SKM-1 (cell line): ENCODE data around the gene DENND1A.

Source experiments
- DNase-seq: peaks from one replicate; lab custom pipeline; 2025; ENCODE audit not compliant: unreplicated experiment; lab: John Stamatoyannopoulos, UW

The DENND1A gene

DNA sequence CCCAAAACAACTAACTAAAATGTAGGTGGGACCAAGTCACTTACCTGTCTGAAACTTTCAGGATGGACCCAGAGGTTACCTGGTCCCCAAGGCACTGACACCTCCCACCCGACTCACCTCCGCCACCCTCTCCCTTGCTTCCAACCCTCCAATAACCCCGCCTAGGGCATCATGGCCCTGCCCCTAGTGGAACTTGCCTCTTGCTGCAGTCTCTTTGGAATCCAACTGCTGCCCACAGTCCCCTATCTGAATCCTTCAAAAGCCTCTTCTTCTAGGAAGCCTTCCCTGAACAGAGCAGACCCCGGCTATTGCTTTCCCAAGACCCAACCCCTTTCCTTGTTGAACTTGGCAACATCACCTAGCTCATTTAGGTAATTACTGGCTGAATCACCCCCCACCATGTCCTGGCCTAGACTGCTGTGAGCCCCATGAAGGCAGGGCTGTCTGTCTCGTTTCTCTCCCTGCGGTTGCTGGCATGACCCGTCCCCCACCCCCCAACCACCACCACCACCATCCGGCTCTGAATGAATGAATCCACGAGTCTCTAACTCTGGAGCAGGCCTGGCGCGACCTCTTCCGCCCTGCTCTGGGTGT, 564.5 kb downstream of the DENND1A start:
- DNase-seq, result no peak

DNA sequence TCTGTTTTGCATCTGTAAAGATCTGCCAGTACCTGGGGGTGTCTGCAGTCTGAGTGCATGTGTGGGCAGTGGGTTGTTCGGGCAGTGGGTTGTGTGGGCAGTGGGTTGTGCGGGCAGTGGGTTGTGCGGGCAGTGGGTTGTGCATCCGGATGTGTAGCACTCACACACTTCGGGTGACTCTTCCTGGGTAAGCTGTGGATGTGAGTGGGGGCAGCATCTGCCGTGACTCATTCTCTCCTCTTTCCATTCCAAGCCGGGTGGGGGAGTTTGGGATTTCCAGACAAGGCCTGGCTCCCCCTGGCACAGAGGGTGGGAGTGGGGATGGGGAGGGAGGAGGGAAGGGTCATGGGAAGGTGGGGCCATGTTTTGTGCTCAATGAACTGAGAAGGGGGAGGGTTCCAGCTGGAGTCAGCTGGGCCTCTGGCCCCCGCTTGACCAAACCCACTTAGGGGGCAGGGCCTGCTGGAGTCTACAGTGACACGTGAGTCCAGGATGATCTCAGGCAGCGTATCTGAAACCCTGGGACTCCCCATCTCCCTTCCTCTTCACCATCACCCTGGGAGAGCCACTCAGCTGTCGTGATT, 565.6 kb downstream of the DENND1A start:
- DNase-seq, result no peak

- no peak for DNase-seq
Observed at GRCh38 chr9:123362856-123363255, 567.1 kb downstream of the DENND1A start.

DNA sequence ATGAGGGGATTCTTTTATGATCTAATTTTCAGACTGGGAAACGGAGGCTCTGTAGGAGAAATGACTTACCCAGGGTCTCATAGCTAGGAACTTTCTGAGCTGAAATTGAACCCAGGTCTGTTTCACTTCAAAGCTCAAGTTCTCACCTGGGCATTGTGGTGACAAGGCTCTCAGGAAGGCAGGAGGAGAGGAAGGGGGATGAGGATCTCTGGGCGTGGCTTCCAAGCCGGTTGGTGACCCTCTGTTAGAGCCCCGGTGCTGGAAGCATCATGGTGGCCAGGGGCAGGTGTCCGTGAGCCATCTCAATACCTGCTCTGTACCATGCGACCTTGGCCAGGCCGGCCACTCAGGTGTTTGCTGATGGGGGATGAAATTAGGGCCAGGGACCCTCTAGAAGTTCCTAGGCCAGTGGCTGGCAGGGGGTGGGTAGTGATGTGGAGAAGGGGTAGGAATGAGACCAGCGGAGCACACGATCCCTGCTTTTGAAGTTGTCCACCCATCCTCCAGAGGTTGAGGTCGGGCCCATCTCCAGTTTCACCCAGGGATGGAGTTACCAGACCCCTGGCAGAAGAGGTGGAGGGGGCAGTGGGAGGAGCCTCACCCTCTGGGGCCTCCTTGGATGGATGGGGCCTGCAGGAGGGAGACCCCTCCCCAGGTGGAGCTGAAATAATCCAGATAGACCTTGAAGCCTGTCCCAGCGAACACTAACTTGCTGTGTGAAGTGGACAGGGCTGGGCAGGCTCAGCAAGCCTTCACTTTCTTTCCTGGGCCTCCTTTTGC, 568.0 kb downstream of the DENND1A start:
- no peak for DNase-seq

- DNase-seq, result no peak
Observed at GRCh38 chr9:123361086-123361730, 568.7 kb downstream of the DENND1A start.

DNA sequence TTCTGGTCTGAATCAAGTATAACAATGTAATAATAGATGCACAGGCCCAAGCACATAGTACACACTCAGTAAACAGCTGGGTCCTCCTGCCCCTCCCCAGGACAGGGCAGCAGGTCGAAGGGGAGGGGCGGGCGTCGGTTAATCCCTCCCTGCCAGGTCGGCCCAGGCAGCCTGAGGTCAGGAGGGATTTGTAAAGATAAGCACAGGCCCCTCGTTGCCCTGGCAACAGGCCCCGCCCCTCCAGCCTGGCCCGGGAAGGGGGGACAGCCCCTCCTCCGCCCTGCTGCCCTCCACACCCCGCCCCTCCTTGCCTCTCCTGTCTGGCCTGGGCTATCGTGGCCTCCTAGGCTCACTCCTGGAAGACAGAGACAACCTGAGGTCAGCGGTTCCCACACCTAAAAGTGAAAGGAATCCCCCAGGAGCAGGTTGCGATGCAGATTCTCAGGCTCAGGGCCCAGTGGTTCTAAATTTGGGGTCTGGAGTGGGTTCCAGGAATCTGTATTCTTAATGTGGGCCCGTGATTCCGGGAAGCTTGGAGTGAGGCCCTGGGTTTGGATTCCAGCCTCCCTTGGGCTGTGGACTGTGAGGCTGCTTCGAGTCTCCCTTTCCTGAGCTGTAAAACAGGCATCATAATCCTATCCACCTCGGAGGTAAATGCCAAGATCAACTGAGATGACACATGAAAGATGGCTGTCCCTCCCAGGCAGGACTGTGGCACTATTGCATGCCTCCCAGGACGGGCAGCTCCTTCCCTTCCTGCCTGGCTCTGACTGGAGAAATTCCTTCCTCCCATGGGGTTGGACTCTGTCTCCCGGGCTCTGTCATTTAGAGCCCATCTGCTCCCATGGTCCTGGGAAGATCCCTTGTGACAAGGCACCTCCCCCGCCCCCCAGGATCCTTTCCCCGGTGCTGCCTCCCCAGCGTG, 569.5 kb downstream of the DENND1A start:
- no peak for DNase-seq

DNA sequence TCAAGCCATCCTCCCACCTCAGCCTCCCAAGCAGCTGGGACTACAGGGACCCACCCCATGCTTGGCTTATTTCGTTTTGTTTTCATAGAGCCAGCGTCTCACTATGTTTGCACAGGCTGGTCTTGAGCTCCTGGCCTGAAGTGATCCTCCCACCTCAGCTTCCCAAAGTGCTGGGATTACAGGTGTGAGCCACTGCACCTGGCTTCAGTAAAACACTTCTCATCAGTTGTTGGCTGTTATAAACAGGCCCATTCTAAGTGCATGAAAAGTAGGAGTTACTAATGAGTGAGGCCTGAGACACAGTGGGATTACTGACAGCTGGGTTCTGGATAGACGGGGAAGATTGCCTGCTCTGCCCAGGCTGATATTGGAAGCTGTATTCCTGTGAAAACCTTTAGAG, 570.4 kb downstream of the DENND1A start:
- DNase-seq, result no peak

GRCh38 chr9:123359106-123359505, 570.8 kb downstream of the DENND1A start:
- no peak for DNase-seq

GRCh38 chr9:123358181-123358905, 571.6 kb downstream of the DENND1A start:
- DNase-seq, result no peak

GRCh38 chr9:123357743-123358059, 572.2 kb downstream of the DENND1A start:
- DNase-seq, result no peak

DNA sequence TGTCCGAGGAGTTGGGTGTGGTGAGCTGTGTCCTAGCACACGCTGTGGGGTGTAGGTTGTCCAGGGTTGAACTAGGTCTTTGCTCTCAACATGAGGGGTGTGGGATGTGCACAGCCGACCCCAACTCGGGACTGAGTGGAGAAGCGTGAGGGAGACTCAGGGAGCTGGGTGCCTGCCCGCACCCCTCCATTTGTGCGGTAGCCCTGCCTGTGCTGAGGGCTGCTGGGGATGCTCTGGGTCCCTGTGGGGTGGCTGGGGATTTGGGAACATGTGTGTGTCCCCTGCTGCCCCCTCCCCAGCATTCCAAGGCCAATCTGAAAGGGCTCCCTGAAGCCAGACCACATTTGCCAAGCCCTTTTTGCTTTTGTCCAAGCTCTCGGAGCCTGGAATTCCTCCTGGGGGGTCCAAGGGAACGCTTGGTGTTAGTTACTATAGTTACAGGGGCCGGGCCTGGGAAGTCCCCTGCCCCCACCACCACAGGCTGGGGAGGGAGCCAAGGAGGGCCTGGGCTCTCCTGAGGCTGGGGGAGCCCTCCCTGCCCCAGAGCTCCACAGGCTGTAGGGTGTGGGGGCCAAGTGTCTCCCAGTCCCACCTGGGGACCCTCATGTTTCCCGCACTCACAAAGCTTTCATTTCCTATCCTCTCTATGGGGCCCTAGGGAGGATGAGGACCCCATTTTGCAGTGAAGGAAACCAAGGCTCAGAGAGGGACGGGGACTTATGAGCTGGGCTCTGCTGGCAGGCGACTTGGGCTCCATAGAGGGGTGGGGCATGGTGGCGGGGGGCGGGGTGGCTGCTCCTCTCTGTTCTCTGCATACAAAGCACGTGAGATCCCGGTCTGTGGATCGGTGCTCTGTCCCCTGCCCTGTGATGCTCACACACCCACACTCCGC, 572.8 kb downstream of the DENND1A start:
- DNase-seq, result no peak

DNA sequence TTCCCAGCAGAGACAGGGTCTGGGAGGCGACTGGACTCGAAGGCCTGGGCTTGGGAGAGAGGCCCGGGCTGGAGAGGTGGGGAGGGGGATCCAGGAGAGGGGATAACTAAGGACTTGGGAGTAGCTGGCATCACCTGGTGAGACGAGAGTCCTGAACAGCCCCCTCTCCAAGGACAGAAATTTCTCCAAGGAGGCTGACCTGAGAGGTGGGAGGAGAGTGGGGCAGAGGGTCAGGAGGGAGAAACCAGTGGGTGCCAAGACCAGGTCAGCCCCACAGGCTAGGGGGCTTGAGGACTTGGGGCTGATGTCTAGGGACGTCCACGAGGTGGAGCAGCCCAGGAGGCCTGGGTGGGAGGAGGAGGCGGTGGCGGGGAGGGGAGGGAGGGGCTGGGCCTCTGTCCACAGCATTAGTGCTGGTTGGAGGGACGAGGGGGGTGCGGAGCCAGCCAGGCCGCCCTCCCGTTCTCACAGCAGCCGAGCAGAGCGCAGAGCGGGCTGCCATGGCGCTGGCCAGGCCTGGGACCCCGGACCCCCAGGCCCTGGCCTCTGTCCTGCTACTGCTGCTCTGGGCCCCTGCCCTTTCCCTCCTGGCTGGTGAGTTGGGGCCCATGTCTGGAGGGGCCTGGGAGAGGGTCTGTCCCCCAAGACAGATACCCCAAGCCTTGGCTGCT, 574.0 kb downstream of the DENND1A start, which contains the start of gene CRB2:
Gene CRB2 (plus strand): TSS at position 437 of the 671 bp plus-strand sequence. CDS start 64 bp downstream, at position 501.
- no peak for DNase-seq

DNA sequence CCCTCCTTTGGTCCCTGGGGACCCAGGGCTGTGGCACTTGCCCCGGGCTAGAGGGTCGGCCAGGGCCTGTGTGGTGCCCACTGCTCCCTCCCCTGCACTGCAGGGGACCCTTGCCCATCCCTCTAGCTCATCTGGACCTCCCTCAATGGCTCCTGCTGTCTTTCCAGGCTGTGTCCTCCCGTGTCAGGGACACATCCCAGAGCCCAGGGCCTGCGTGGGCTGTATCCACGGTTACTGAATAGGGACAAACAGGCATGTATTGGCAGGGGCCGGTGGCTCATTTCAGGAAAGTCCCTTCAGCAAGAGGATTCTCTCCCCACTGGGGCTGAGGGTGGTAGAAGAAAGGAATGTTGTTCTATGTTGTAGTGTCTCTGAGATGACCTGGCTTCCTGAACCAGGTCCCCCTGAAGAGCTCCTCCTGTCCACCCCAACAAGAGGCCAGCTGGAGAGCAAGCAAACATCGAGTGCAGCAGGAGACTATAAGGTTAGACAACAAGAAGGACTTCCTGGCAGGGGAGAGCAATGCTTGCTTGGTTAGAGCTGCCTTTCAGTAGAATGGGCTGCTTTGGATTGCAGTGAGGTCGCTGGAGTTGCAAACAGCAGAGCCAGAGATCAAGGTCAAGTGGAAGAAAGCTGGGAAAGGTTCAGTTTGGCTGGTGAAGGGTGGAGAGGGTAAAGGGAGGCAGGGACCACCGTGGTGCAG, 575.0 kb downstream of the DENND1A start:
- DNase-seq, result no peak

DNA sequence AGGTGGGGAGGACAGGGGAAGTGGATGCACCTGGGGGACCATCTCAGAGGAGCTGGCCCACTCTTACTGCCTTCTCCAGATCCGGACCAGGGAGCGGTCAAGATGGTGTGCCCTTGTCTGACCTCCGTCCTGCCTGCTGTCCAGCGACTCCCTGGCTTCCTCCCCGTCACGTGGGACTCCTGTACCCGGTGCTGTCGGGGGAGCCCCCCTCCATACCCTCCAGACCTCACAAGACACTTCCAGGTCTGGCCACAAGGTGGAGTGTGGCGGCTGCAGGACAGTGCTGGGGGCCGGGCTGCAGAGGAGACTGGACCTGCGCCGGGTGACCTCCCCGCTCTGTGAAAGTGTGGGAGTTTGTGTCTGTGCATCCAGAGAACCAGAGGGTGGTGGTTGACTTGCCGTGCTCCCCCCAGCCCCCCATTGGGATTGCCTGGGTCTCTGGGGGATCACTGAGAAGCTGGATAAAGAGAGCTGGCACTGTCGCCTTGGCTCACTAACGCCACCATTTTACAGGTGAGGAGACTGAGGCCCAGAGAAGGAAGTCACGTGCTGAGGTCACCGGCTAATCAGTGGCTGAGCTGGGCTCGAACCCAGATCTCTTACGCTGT, 575.8 kb downstream of the DENND1A start:
- DNase-seq, result peak; percentile 16

DNA sequence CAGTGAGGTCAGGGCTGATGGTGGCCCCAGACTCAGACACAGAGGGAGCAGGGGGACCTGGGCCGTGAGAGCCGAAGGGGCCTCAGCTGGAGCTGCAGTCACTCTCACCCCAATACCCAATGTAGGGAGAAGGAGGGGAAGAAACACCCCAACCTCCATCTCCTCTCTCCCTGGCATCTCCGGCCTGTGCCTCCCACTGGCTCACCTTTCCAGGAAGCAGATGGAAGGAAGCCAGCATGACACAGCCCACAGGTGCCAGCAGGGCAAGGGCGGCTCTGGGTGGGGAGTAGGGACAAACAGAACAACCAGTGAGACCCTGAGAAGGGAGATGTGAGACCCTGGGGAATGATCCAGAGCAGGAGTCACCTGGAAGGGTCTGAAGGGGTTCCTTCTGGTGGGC, 576.9 kb downstream of the DENND1A start:
- DNase-seq, result no peak

DNA sequence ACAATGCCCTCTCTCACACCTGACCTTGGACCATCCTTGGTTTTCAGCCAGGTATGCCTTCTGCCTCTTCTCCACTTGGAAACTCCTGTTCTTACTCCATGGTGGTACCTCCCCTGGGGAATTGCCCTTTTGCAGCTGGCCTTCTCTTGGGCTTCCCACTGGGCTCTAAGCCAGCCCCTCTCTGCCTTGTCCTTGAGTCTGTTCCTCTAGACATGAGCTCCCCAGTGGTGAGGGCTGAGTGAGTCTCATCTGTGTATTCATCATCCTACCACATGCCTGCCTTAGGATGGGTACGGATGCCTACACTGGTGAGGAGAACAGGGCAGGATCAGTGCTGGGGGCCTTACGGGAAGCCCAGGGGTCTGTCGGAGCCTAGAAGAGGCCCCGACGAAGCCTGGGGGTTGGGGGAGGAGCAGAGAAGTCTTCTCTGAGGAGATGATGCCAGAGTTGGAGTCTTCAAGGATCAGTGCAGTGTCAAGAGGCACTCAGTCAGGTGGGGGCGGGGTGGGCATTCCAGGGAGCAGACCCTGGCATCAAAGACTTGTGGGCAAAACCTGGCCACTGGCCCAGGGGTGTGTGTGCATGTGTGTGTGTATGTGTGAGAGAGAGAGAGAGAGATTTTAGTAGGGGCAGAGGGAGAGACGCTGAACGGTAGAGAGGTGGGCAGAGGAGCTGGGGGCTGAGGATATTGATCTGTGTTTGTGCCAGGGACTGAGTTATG, 579.2 kb downstream of the DENND1A start:
- DNase-seq, result no peak
